ENCODE results near the gene U2AF2. TPM values are rescaled to one million over a fixed set of nuclear protein-coding genes. Genes with fewer than 3 reads are reported as not detected.
A peak's percentile ranks its signal among the peaks of the same experiment; 100 is the strongest.

Gene U2AF2
- total RNA-seq, 1 experiment from 2014 or later, result 411 TPM

DNA sequence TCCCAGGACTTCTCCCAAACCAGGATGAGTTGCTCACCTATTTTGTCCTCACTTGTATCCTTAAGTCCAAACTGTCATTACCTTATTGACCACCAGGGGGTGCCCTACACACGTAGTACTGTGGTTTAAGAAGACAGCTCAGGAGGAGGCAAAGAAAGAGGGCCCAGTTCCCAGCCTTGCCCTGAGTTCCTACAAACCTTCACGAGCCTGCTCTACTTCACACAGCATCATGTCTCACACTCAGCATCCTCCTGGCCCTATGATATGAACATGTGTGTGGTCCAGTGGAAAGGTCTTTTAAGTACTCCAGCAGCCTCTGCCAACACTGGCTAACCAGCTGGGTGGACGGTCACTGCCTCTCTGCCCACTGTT is 22.4 kb upstream of the U2AF2 start:
- CTCF ChIA-PET, result interaction anchor here (0.5 to 2.2 kb wide), 14 partner anchors 8 to 491 kb away, joined by 3 to 21 read pairs (median 5); partner anchors contain the start of genes FIZ1, U2AF2, ZNF628 and ZNF784
- peak; percentile 94 for DNase-seq (ENCODE audit: low spot score)
- TF ChIP-seq CTCF (conservative IDR thresholded peaks at IDR 0.05; ENCODE audit: low read depth, low read length), result peak; percentile 80
- no peak for TF ChIP-seq EZH2 (IDR thresholded peaks at IDR 0.05; ENCODE audit: borderline replicate concordance, low read depth, low read length, poor library complexity, severe bottlenecking)
- Histone ChIP-seq H3K36me3 (ENCODE audit: insufficient read depth, low read length, poor library complexity, severe bottlenecking) (no peaks in the 10 kb centered on the region), H3K27me3 (replicated peaks; ENCODE audit: insufficient read depth, low read depth, low read length, poor library complexity) (no peaks in the 10 kb centered on the region), H3K4me1 (ENCODE audit: insufficient read depth, low read length, poor library complexity, severe bottlenecking) (peaks cover 14% of the 10 kb centered on the region), H3K27ac (ENCODE audit: low read depth, low read length, poor library complexity, severe bottlenecking) (no peak overlapping the region), H3K9me3 (ENCODE audit: low read depth, low read length, poor library complexity, severe bottlenecking) (no peaks in the 10 kb centered on the region), H3K4me3 (ENCODE audit: low read depth, low read length, poor library complexity, severe bottlenecking) (no peak overlapping the region)
- POLR2A ChIA-PET (ENCODE audit: low non-redundant PET), result interaction anchor here (0.6 kb wide), 1 partner anchor 28 kb away, joined by 6 read pairs; no protein-coding TSS in a partner anchor
- no TSS peak for BruUV-seq (replicated peaks)
- intact Hi-C loops (cut with micrococcal nuclease; ENCODE audit: unreplicated experiment), result loop anchor here (2.0 to 5.0 kb wide), 2 partner anchors 176 to 490 kb away; no protein-coding TSS in a partner anchor

GRCh38 chr19:55633861-55634260 is 21.0 kb upstream of the U2AF2 start:
- CTCF ChIA-PET, result interaction anchor here (0.7 to 1.5 kb wide), 3 partner anchors 9 to 71 kb away, joined by 3 to 13 read pairs (median 5); partner anchors contain the start of gene ZNF784
- DNase-seq (ENCODE audit: low spot score), result no peak
- POLR2A ChIA-PET (ENCODE audit: low non-redundant PET), result no interaction called here
- Histone ChIP-seq H3K9me3 (ENCODE audit: low read depth, low read length, poor library complexity, severe bottlenecking) (no peaks in the 10 kb centered on the region), H3K4me3 (ENCODE audit: low read depth, low read length, poor library complexity, severe bottlenecking) (no peak overlapping the region), H3K36me3 (ENCODE audit: insufficient read depth, low read length, poor library complexity, severe bottlenecking) (no peaks in the 10 kb centered on the region), H3K27me3 (replicated peaks; ENCODE audit: insufficient read depth, low read depth, low read length, poor library complexity) (no peaks in the 10 kb centered on the region), H3K27ac (ENCODE audit: low read depth, low read length, poor library complexity, severe bottlenecking) (peak overlapping the region; percentile 87), H3K4me1 (ENCODE audit: insufficient read depth, low read length, poor library complexity, severe bottlenecking) (peaks cover 14% of the 10 kb centered on the region)
- BruUV-seq (replicated peaks), result no TSS peak
- TF ChIP-seq EZH2 (IDR thresholded peaks at IDR 0.05; ENCODE audit: borderline replicate concordance, low read depth, low read length, poor library complexity, severe bottlenecking), result no peak
- no peak for TF ChIP-seq CTCF (conservative IDR thresholded peaks at IDR 0.05; ENCODE audit: low read depth, low read length)
- intact Hi-C loops (cut with micrococcal nuclease; ENCODE audit: unreplicated experiment), result loop anchor here (2.0 to 5.0 kb wide), 2 partner anchors 175 to 492 kb away; no protein-coding TSS in a partner anchor

GRCh38 chr19:55635334-55635717 is 19.5 kb upstream of the U2AF2 start:
- Histone ChIP-seq H3K4me3 (ENCODE audit: low read depth, low read length, poor library complexity, severe bottlenecking) (peak overlapping the region; percentile 70), H3K27ac (ENCODE audit: low read depth, low read length, poor library complexity, severe bottlenecking) (peak overlapping the region; percentile 87), H3K4me1 (ENCODE audit: insufficient read depth, low read length, poor library complexity, severe bottlenecking) (peaks cover 19% of the 10 kb centered on the region), H3K27me3 (replicated peaks; ENCODE audit: insufficient read depth, low read depth, low read length, poor library complexity) (no peaks in the 10 kb centered on the region), H3K36me3 (ENCODE audit: insufficient read depth, low read length, poor library complexity, severe bottlenecking) (no peaks in the 10 kb centered on the region), H3K9me3 (ENCODE audit: low read depth, low read length, poor library complexity, severe bottlenecking) (no peaks in the 10 kb centered on the region)
- ChIA-PET POLR2A (ENCODE audit: low non-redundant PET) (no interaction called here), CTCF (no interaction called here)
- intact Hi-C loops (cut with micrococcal nuclease; ENCODE audit: unreplicated experiment), result no loop called here
- TSS peak; percentile 58 for BruUV-seq (replicated peaks)
- no peak for TF ChIP-seq EZH2 (IDR thresholded peaks at IDR 0.05; ENCODE audit: borderline replicate concordance, low read depth, low read length, poor library complexity, severe bottlenecking)
- no peak for TF ChIP-seq CTCF (conservative IDR thresholded peaks at IDR 0.05; ENCODE audit: low read depth, low read length)
- no peak for DNase-seq (ENCODE audit: low spot score)
